ENCODE measurements around the gene GRAMD1A. TPM values are rescaled to one million over a fixed set of nuclear protein-coding genes. Genes with fewer than 3 reads are reported as not detected.
A peak's percentile ranks its signal among the peaks of the same experiment; 100 is the strongest.

GRAMD1A gene
- total RNA-seq, 2 donors from 2014 or later: 115 to 137 TPM

GRCh38 chr19:34961775-34962686, 38.1 kb upstream of the GRAMD1A start:
- no peak for TF ChIP-seq CTCF (conservative IDR thresholded peaks at IDR 0.05)
- no peak overlapping the region for H3K27ac ChIP-seq (ENCODE audit: low read depth, low read length)
- H3K4me1 Mint-ChIP-seq: peaks cover 10% of the 10 kb centered on the region
- 91 to 100% methylated on average over 3 to 5 of the region's 5 CpGs for WGBS, 2 experiments (ENCODE audit: insufficient coverage in 1 of 2, insufficient read length in 1 of 2)
- peaks cover 70% of the 10 kb centered on the region for H3K9me3 ChIP-seq (ENCODE audit: control insufficient read depth, low read length)
- no peak overlapping the region for H3K27ac Mint-ChIP-seq
- peak overlapping the region; percentile 99 for H3K4me3 ChIP-seq (ENCODE audit: low read length)
- H3K4me3 Mint-ChIP-seq: peak overlapping the region; percentile 85
- no peaks in the 10 kb centered on the region for H3K27me3 ChIP-seq (ENCODE audit: control insufficient read depth, insufficient read depth, low read length, poor library complexity, severe bottlenecking)
- H3K27me3 Mint-ChIP-seq (ENCODE audit: insufficient read depth): peaks cover 3% of the 10 kb centered on the region
- H3K9me3 Mint-ChIP-seq: peaks cover 88% of the 10 kb centered on the region
- no peak overlapping the region for H3K9ac ChIP-seq (ENCODE audit: extremely low read depth, low read length, poor library complexity, severe bottlenecking)
- peaks cover 60% of the 10 kb centered on the region for H3K36me3 Mint-ChIP-seq (ENCODE audit: low read depth)
- H3K4me1 ChIP-seq (ENCODE audit: control insufficient read depth, insufficient read depth, low read length): no peaks in the 10 kb centered on the region
- DNase-seq: peak; percentile 57
- peaks cover 52% of the 10 kb centered on the region for H3K36me3 ChIP-seq (ENCODE audit: control insufficient read depth, insufficient read depth, low read length)

GRCh38 chr19:34962687-34963572, 37.2 kb upstream of the GRAMD1A start:
- no peak for TF ChIP-seq CTCF (conservative IDR thresholded peaks at IDR 0.05)
- H3K4me1 Mint-ChIP-seq: peaks cover 10% of the 10 kb centered on the region
- peak; percentile 54 for DNase-seq
- 42 to 60% methylated on average over 9 to 14 of the region's 14 CpGs for WGBS, 2 experiments (ENCODE audit: insufficient coverage in 1 of 2, insufficient read length in 1 of 2)
- Histone ChIP-seq H3K27ac (ENCODE audit: low read depth, low read length) (no peak overlapping the region), H3K9ac (ENCODE audit: extremely low read depth, low read length, poor library complexity, severe bottlenecking) (peak overlapping the region; percentile 80), H3K4me1 (ENCODE audit: control insufficient read depth, insufficient read depth, low read length) (no peaks in the 10 kb centered on the region), H3K4me3 (ENCODE audit: low read length) (peak overlapping the region; percentile 99), H3K36me3 (ENCODE audit: control insufficient read depth, insufficient read depth, low read length) (peaks cover 43% of the 10 kb centered on the region), H3K9me3 (ENCODE audit: control insufficient read depth, low read length) (peaks cover 69% of the 10 kb centered on the region), H3K27me3 (ENCODE audit: control insufficient read depth, insufficient read depth, low read length, poor library complexity, severe bottlenecking) (no peaks in the 10 kb centered on the region)
- H3K27ac Mint-ChIP-seq: peak overlapping the region; percentile 82
- H3K36me3 Mint-ChIP-seq (ENCODE audit: low read depth): peaks cover 51% of the 10 kb centered on the region
- H3K9me3 Mint-ChIP-seq: peaks cover 86% of the 10 kb centered on the region
- peaks cover 6% of the 10 kb centered on the region for H3K27me3 Mint-ChIP-seq (ENCODE audit: insufficient read depth)
- H3K4me3 Mint-ChIP-seq: peak overlapping the region; percentile 85

GRCh38 chr19:34963573-34964406, 36.3 kb upstream of the GRAMD1A start, which contains the start of gene ZNF792:
Gene ZNF792, minus strand, starts transcription at chr19:34964229. Its CDS starts 567 bp downstream, at chr19:34963662.
- peaks cover 69% of the 10 kb centered on the region for H3K9me3 ChIP-seq (ENCODE audit: control insufficient read depth, low read length)
- H3K4me1 ChIP-seq (ENCODE audit: control insufficient read depth, insufficient read depth, low read length): no peaks in the 10 kb centered on the region
- H3K27me3 ChIP-seq (ENCODE audit: control insufficient read depth, insufficient read depth, low read length, poor library complexity, severe bottlenecking): no peaks in the 10 kb centered on the region
- DNase-seq: peak; percentile 91
- TF ChIP-seq CTCF (conservative IDR thresholded peaks at IDR 0.05): no peak
- Mint-ChIP-seq H3K36me3 (ENCODE audit: low read depth) (peaks cover 42% of the 10 kb centered on the region), H3K4me1 (peaks cover 10% of the 10 kb centered on the region), H3K27ac (peak within 1 kb of the TSS; percentile 82), H3K4me3 (peak within 1 kb of the TSS; percentile 85), H3K27me3 (ENCODE audit: insufficient read depth) (peaks cover 6% of the 10 kb centered on the region), H3K9me3 (peaks cover 86% of the 10 kb centered on the region)
- WGBS, 2 experiments (ENCODE audit: insufficient coverage in 1 of 2, insufficient read length in 1 of 2): 2% methylated on average over 40 to 78 of the region's 78 CpGs
- peak within 1 kb of the TSS; percentile 80 for H3K9ac ChIP-seq (ENCODE audit: extremely low read depth, low read length, poor library complexity, severe bottlenecking)
- H3K4me3 ChIP-seq (ENCODE audit: low read length): peak within 1 kb of the TSS; percentile 99
- peaks cover 35% of the 10 kb centered on the region for H3K36me3 ChIP-seq (ENCODE audit: control insufficient read depth, insufficient read depth, low read length)
- H3K27ac ChIP-seq (ENCODE audit: low read depth, low read length): no peak within 1 kb of the TSS
